T follicular helper cell (primary cell): ENCODE measurements around the gene FRRS1.
"Not testable (repeated sequence)": the region's sequence is repeated elsewhere in the genome, so short reads cannot be mapped to it uniquely, and the experiment has no call there.

ENCODE experiments used
- DNase-seq: peaks from one replicate; pipeline ENCODE4 v3.0.0-alpha.2; 2020; ENCODE audit warnings: low read depth

Gene FRRS1

GRCh38 chr1:99764909-99765308 is 1.5 kb downstream of the FRRS1 start:
- DNase-seq = no peak

DNA sequence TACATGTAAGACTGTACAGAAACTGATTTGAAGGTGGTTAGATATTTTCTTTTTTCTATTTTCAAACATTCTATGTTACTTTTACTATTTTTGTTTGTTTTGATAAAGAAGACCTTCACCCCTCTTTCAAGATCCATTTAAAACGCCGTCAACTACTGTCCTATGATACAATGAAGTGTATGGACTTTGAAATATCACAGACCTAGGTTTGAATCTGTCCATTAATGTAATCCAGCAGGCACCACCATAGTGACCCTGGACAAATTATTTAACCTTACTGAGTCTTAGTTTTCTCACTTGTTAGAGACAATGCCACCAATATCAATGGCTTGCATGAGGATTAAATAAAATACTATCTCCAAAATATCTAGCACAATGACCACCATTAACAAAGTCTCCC is 2.0 kb downstream of the FRRS1 start:
- DNase-seq = no peak

DNA sequence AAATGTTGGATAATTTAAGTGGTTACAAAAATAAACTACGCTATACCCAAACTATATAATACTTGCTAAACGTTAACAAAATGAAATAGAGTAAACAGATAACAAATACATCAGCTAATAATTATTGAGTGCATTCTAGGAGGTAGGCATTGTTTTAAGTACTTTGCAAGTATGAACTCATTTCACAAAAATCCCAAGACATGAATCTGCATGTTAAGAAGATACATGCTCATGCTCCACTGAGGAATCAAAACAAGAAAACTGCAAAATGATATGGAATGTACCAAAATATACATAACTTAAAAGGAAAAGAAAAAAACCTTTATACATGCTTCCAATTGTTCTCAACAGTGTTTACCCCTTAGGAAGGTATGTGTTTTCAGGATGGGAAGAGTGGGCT is 2.5 kb downstream of the FRRS1 start:
- DNase-seq = no peak

DNA sequence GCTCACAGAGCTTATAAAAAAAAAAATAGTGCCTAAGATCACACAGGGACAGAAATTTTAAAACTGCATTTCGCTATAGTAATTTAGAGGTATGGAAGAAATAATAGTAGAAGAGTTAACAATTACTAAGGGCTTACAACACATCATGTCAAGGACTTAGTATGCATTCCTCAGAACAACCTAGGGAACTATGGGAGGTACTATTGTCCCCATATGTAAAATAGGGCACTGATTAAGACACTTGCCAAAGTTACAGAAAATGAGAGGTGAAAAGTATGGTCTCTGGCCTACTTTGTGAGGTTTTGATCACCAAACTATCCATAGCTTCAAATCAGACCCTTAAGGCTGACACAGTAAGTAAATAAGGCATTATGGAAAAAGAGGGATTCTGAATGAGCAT is 4.7 kb downstream of the FRRS1 start:
- no peak for DNase-seq

- DNase-seq = no peak
Measured at GRCh38 chr1:99759518-99760160, 6.8 kb downstream of the FRRS1 start.

GRCh38 chr1:99758686-99759517 is 7.5 kb downstream of the FRRS1 start:
- DNase-seq = not testable (repeated sequence)

- DNase-seq = no peak
Measured at GRCh38 chr1:99758073-99758511, 8.3 kb downstream of the FRRS1 start.

GRCh38 chr1:99756598-99756997 is 9.8 kb downstream of the FRRS1 start:
- DNase-seq = no peak

GRCh38 chr1:99755664-99756063 is 10.8 kb downstream of the FRRS1 start:
- no peak for DNase-seq

DNA sequence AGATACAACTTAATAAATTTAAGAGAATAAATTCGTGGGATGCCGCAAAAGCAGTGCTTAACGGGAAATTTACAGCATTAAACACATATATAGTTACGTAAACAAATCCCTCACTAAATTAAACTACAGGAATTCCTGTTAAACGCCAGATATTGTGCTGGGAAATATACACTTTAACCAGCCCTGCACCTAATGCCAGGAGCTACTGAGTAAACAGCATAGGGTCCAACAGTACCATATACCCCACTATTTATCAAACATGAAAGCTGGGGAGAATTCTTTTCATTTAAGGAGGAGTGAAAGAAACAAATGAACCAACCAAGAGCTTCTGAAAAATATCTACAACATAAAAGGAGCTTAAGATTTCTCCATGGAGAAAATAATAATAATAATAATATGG is 11.7 kb downstream of the FRRS1 start:
- no peak for DNase-seq

DNA sequence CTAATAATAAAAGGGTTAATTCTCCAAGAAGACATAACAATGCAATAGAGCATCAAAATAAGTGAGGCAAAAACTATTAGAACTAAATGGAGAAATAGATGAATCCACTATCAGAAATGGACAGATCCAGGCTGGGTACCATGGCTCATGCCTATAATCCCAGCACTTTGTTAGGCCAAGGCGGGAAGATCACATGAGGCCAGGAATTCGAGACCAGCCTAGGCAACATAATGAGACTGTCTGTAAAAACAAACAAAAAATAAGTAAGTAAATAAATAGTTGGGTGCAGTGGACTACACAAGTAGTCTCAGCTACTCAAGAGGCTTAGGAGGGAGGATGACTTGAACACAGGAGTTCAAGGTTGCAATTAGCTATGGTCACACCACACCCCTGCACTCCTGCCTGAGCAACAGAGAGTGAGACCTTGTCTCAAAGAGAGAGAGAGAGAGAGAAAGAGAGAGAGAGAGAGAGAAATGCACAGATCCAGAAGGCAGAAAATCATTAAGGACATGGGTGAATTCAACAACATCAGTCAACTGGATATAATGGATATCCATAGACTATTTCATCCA is 12.3 kb downstream of the FRRS1 start:
- no peak for DNase-seq

- DNase-seq = no peak
Measured at GRCh38 chr1:99751877-99752504, 14.4 kb downstream of the FRRS1 start.

DNA sequence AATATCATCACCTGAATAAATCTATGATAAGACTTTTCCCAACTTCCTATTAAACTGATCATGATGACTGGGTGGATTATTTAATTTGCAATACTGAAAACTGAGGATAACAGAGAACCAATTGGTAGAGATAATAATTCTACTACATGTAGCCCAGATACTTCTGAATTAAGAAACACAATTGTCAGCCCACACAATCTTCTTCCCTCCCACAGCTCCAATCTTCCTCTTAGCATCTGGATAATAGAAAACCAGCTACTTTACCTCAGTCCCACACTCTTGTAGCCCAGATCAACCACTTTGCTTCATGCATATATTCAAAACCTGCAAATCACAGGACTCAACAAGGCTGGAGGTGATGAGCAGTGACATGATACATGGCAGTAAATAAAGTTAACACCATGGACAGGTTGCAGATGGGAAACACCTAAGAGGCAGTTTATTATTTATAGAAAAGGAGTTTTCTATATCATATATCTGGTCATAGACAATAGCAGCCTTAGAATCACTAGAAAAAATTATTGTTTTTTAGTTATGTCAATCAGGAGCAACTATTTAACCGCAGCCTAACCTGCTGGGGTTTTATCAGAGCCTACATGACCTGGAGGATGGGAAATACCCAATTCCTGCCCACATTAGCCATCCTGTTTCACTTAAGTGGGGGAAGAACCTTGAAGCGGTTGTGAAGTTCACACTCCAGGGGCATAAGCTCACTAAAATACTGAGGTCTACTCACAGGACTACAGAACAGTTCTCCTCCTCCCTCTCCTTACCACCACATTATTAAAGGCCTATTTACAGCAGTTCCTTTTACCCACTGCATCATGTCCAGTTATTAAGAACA is 16.7 kb downstream of the FRRS1 start:
- DNase-seq = no peak

- DNase-seq = no peak
Measured at GRCh38 chr1:99748419-99748818, 18.0 kb downstream of the FRRS1 start.

DNA sequence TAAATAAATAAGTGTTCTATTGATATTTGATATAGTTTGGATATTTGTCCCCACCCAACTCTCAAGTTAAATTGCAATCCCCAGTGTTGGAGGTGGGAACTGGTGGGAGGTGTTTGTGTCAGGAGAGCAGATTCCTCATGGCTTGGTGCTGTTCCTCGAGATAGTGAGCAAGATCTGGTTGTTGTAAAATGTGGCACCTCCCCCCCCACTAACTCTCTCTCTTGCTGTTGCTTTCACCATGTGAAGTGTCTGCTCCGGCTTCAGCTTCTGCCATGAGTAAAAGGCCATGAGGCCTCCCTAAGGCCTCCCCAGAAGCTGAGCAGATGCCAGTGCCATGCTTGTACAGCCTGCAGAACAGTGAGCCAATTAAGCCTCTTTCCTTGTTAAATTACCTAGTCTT is 20.8 kb downstream of the FRRS1 start:
- no peak for DNase-seq

- DNase-seq = no peak
Measured at GRCh38 chr1:99745061-99745460, 21.4 kb downstream of the FRRS1 start.

GRCh38 chr1:99740141-99740540 is 26.3 kb downstream of the FRRS1 start:
- DNase-seq = no peak

DNA sequence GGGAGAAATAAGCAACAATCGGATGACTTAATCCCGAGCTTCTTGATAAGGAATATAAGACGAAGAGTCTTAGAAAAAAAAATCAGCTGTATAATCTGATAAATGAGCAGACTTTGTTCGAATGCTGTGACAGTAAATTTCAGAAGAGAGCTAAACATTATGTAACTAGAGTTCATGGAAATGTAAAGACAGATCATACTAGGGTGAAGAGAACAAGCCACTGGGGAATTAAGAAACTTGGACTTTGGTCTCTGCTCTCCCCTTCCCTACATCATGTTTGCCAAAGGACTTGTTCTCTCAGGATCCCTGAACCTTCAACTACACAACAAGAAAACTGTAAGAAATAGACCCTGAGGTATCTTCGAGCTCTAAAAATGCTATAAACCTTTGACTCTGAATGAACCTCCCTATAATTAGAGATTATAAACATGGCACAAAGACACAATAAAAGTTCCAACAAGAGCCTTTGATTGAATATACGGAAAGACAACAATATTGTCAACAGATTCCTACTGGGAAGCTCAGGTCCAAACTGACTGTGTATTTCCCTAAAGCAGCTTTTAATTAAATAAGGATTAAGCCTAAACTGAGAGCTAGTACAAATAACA is 27.5 kb downstream of the FRRS1 start:
- DNase-seq = no peak

- DNase-seq = no peak
Measured at GRCh38 chr1:99737016-99737415, 29.4 kb downstream of the FRRS1 start.

GRCh38 chr1:99735852-99736251 is 30.6 kb downstream of the FRRS1 start:
- DNase-seq = no peak

DNA sequence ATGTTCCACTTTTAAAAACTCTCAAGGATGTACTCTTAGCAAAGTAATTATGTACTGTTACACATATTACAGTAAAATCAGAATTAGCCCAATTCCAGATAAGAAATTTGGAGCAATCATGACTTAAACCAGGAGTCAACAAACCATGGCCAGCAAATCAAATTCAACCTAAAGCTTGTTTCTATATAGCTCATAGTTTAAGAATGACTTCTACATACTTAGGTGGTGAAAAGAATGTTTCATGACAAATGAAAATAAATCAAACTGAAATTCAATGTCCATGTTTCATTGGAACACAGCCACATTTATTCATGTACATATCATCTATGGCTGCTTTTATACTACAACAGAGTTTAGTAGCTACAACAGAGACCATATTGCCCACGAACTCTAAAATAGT is 35.1 kb downstream of the FRRS1 start:
- no peak for DNase-seq
